Neural progenitor cell (in vitro differentiated cells): ENCODE measurements around the gene CYP26B1.

Experiments used
- EZH2 ChIP-seq: fragments of 200-600 bp; sonication (generic); IDR thresholded peaks from 2 replicates; pipeline ENCODE4 v1.6.1; 2017; ENCODE audit warnings: antibody characterized with exemption, mild to moderate bottlenecking, moderate library complexity
- TF ChIP-seq, protein P1 (sequence below): fragments of 200-600 bp; sonication (generic); IDR thresholded peaks from 2 replicates; pipeline ENCODE4 v1.5.1; 2017; ENCODE audit warnings: antibody characterized with exemption, mild to moderate bottlenecking

GRCh38 chr2:72143441-72144273 is 4.0 kb downstream of the CYP26B1 start:
- TF ChIP-seq, protein P1, sequence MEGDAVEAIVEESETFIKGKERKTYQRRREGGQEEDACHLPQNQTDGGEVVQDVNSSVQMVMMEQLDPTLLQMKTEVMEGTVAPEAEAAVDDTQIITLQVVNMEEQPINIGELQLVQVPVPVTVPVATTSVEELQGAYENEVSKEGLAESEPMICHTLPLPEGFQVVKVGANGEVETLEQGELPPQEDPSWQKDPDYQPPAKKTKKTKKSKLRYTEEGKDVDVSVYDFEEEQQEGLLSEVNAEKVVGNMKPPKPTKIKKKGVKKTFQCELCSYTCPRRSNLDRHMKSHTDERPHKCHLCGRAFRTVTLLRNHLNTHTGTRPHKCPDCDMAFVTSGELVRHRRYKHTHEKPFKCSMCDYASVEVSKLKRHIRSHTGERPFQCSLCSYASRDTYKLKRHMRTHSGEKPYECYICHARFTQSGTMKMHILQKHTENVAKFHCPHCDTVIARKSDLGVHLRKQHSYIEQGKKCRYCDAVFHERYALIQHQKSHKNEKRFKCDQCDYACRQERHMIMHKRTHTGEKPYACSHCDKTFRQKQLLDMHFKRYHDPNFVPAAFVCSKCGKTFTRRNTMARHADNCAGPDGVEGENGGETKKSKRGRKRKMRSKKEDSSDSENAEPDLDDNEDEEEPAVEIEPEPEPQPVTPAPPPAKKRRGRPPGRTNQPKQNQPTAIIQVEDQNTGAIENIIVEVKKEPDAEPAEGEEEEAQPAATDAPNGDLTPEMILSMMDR, result no peak
- TF ChIP-seq EZH2, result peak; percentile 74
